GM12872 (cell line): ENCODE measurements around the gene LGI4.

Experiments
- CTCF ChIP-seq: IDR thresholded peaks from 3 replicates; pipeline ENCODE4 v1.5.1; 2011; ENCODE audit warnings: low read depth, mild to moderate bottlenecking, low read length, moderate library complexity; ENCODE audit not compliant: insufficient read depth

Gene LGI4

GRCh38 chr19:35143231-35143715 lies 8.4 kb upstream of the LGI4 start, which contains the start of gene FXYD7:
FXYD7 (plus strand) TSS chr19:35143255; CDS start chr19:35143334, 79 bp downstream.
- TF ChIP-seq CTCF = no peak

GRCh38 chr19:35142606-35143230 lies 7.9 kb upstream of the LGI4 start:
- TF ChIP-seq CTCF = peak; percentile 59

- TF ChIP-seq CTCF = no peak
Measured at GRCh38 chr19:35141837-35142605, 7.2 kb upstream of the LGI4 start.

GRCh38 chr19:35140962-35141836 lies 6.3 kb upstream of the LGI4 start:
- TF ChIP-seq CTCF = peak; percentile 59

- TF ChIP-seq CTCF = no peak
Measured at GRCh38 chr19:35140207-35140961, 5.5 kb upstream of the LGI4 start.

GRCh38 chr19:35138305-35138892 lies 3.5 kb upstream of the LGI4 start, which contains the start of gene FXYD1:
FXYD1 (plus strand) TSS chr19:35138824; CDS start chr19:35140080, 1,256 bp downstream.
- no peak for TF ChIP-seq CTCF
